ENCODE data around the gene LILRB2.
"Not testable (repeated sequence)": the region's sequence is repeated elsewhere in the genome, so short reads cannot be mapped to it uniquely, and the experiment has no call there.

Gene LILRB2

GRCh38 chr19:54305141-54305540 is 24.2 kb upstream of the LILRB2 start:
- DNase-seq (ENCODE audit: low read depth), result no peak

DNA sequence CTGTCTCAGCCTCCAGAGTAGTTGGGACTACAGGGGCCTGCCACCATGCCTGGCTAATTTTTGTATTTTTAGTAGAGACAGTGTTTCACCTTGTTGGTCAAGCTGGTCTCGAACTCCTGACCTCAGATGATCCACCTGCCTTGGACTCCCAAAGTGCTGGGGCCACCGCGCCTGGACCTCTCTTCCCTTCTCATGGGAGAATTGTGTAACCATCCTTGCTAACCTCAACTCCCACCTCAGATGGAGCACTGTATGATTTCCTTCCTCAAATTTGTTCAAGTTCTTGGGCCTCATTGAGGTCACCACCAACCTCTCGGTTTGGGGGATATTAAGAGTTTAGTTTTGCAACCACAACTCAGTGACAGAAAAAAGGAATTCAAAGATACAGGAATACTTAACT is 21.3 kb upstream of the LILRB2 start:
- DNase-seq (ENCODE audit: low read depth), result no peak

GRCh38 chr19:54299515-54299914 is 18.6 kb upstream of the LILRB2 start:
- no peak for DNase-seq (ENCODE audit: low read depth)

- DNase-seq (ENCODE audit: low read depth), result no peak
Measured at GRCh38 chr19:54299126-54299498, 18.2 kb upstream of the LILRB2 start.

GRCh38 chr19:54298357-54299125 is 17.6 kb upstream of the LILRB2 start:
- DNase-seq (ENCODE audit: low read depth), result no peak

DNA sequence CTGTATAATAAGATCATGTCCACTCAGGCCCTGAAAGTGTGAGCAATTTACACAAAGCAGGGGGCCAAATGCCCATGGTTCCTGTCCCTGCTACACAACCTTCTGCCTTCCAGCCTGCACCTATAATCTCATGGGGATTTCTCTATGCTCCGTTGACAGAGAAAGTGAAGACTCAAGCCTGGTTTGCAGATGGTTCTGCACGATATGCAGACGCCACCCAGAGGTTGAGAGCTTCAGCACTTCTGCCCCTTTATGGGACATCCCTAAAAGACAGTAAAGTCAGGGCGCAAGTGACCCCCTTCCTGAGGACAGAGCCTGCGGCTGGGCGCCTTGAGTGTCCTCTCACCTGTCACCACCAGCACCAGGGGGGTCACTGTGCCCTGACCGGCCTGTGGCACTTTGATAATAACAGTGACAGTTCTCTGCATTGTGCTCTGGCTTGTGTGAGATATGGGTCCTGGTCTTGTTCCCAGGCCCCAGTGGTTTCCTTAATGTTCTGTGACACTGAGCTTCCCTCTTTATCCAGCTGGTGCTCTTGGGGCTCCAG is 16.9 kb upstream of the LILRB2 start:
- DNase-seq (ENCODE audit: low read depth), result no peak

GRCh38 chr19:54294539-54294938 is 13.6 kb upstream of the LILRB2 start:
- DNase-seq (ENCODE audit: low read depth), result no peak

GRCh38 chr19:54289160-54289559 is 8.2 kb upstream of the LILRB2 start:
- not testable (repeated sequence) for DNase-seq (ENCODE audit: low read depth)

DNA sequence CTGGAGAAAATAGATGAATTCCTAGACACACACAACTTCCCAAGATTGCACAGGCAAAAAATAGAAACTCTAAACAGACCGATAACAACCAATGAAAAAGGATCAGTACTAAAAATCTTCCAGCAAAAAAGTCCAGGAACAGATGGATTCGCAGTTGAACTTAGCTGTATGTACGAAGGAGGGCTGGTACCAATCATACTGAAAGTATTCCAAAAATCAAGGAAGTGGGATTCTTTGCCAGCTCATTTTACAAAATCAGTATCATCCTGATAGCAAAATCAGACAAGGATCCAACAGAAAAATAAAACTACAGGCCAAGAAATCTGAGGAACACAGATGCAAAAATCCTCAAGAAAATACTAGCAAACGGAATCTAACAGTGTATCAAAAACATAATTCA is 6.5 kb upstream of the LILRB2 start:
- no peak for DNase-seq (ENCODE audit: low read depth)

- not testable (repeated sequence) for DNase-seq (ENCODE audit: low read depth)
Measured at GRCh38 chr19:54286283-54286682, 5.4 kb upstream of the LILRB2 start.

- not testable (repeated sequence) for DNase-seq (ENCODE audit: low read depth)
Measured at GRCh38 chr19:54285427-54286056, 4.6 kb upstream of the LILRB2 start.

- no peak for DNase-seq (ENCODE audit: low read depth)
Measured at GRCh38 chr19:54282686-54283470, 2.0 kb upstream of the LILRB2 start.

- not testable (repeated sequence) for DNase-seq (ENCODE audit: low read depth)
Measured at GRCh38 chr19:54281729-54282075, 792 bp upstream of the LILRB2 start.

DNA sequence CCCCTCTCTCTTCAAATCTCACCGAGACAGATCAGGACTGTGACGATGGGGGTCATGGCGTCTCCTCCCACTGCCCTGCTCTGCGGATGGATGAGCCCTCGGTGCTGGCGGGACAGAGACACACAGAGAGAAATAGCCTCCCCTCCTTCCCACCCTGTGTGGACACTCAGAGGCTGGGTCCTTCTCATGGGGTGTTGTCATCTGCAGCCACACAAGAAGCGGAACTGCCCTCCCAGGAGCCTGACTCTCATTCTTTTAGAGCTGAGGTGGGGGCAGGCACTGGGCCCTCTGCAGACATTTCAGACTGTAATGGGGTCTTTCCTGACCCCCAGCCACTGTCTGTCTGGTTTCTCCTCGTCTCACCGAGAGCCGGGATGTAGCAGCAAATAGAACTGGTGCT is 469 bp downstream of the LILRB2 start:
- not testable (repeated sequence) for DNase-seq (ENCODE audit: low read depth)

DNA sequence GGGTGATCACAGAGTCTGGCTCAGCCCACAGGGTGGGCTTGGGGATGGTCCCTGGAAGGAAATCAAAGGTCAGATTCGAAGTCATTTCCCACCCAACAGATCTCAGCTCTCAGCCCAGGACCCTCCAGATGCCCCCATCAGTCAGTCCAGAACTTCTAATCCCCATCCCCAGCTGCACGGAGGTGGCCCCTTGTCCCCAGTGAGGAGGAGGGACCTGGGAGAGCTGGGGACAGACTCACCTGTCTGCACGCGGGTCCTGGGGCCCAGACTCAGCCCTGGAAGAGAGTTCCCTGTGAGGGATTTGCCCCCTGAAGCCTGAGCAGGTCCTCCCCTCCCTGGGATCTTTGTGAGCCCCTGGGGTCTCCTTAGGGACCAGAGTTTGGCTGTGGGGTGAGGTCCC is 885 bp downstream of the LILRB2 start:
- DNase-seq (ENCODE audit: low read depth), result not testable (repeated sequence)

DNA sequence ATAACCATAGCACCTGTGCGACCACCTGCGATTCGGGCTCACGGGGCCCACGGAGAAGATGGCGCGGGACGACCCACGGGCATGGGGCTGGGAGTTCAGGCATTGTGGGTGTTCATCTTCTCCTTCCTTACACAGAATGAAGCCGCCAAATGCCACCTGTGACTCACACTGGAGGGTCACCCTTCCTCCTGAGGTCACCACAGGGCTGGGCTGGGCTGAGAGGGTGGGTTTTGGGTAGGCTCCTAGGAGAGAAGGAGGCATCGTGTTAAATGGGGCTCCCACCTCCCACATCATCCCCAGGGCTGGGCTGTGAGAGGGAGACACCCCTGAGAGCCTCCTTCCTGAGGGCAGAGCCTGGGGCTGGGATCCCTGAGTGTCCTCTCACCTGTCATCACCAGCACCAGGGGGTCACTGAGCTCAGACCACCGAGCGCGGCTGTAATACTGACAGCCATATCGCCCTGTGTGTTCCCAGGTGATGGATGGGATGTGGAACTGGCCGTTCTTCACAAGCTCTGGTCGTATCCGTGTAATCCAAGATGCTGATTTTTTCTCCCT is 1.4 kb downstream of the LILRB2 start:
- DNase-seq (ENCODE audit: low read depth), result no peak

GRCh38 chr19:54278571-54279195 is 2.2 kb downstream of the LILRB2 start:
- DNase-seq (ENCODE audit: low read depth), result not testable (repeated sequence)

DNA sequence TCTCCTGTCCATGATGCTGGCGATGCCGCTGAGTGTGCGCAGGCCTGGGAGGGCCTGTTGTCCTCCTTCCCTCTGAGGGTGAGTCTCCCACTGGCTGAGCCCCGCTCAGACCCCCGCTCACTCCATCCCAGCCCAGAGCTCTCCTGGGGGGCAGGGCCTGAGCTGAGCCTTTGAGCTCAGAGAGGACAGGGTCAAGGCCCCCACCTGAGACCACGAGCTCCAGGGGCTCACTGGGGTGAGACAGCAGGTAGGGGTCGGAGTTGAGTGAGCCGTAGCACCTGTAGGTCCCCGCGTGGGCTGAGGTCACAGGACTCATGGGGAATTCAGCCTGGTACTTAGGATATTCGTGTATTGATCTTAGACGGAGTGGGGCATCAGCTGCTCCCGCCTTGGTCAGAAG is 2.9 kb downstream of the LILRB2 start:
- DNase-seq (ENCODE audit: low read depth), result not testable (repeated sequence)

DNA sequence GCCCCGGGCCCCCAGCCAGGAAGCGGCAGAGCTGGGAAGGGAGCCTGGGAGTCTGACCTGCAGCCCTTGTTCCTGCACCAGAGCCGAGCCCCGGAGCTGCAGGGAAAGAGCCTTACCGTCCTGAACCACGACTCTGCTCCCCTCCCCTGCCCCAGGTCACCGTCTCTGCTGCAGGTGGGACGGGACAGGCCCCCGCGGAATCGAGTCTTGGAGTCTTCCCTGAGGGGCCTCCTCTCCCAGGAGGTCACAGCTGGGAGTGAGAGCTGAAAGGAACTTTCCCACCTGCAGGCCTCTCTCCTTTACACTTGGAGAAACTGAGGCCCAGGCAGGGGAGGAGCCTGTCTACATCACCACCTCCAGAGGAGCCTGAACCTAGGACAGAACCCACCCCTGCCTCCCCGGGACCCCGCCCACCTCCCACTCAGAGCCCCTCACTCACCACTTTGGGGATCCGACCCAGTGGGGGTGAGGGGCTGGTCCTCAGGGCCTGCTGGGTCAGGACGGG is 3.7 kb downstream of the LILRB2 start:
- DNase-seq (ENCODE audit: low read depth), result not testable (repeated sequence)

DNA sequence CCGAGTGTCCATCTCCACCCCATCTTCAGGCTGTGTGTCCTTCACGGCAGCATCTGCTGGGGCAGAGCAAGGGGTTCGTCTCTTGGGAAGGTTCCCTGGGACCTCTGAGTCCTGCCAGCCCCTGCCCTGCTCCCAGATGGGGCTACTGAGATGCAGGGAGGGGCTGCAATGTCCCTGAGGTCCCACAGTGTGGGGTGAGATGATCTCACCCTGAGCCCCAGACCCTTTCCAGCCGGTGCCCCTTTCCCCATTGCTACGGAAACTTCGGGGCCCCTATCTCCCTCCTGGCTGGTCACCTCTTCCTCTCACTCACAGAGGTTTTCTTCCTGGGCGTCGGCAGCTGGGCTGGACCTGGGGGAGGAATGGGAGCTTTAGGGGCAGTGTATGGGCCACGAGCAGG is 5.0 kb downstream of the LILRB2 start:
- DNase-seq (ENCODE audit: low read depth), result no peak

DNA sequence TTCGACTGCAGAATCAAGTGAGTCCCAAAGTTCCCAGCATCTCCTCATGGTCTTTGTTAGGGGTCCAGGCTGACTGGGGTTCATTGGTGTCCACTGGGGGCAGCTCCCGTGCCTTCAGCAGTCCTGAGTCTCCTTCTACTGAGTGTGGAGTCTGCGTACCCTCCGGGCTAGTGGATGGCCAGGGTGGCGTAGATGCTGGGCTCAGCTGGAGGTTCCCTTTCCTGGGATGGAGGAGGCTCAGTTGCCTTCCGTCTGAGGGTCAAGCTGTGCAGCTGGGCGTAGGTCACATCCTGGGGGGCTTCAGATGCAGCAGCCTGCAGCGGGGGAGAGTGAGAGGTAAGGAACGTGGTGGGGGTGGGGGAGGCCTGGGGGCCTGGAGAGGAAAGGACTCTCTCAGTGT is 6.4 kb downstream of the LILRB2 start:
- not testable (repeated sequence) for DNase-seq (ENCODE audit: low read depth)

GRCh38 chr19:54273821-54274220 is 7.1 kb downstream of the LILRB2 start:
- DNase-seq (ENCODE audit: low read depth), result no peak
